DND-41 (cell line): ENCODE measurements around the gene DGKE.

ENCODE experiments used
- ATAC-seq: fragments of 200-7000 bp; cut with Tn5 transposase; 3 replicates; pipeline ENCODE4 v1.9.1; 2021; ENCODE audit warnings: low read depth; ENCODE audit not compliant: insufficient read depth
- DNase-seq: peaks from one replicate; pipeline ENCODE4 v3.0.0-alpha.2; 2020
- H2AFZ ChIP-seq: 2 replicates; pipeline ENCODE4 v1.6.0; 2012; ENCODE audit warnings: low read depth, low read length
- H3K27ac ChIP-seq: 2 replicates; pipeline ENCODE4 v1.5.1; 2012; ENCODE audit warnings: low read length, inconsistent platforms
- H3K27me3 ChIP-seq: fragments of 200-600 bp; sonication (generic); 2 replicates; pipeline ENCODE4 v1.6.0; 2012; ENCODE audit warnings: low read length, mild to moderate bottlenecking, inconsistent platforms; ENCODE audit not compliant: insufficient read depth, poor library complexity
- H3K36me3 ChIP-seq: 2 replicates; pipeline ENCODE4 v1.5.1; 2012; ENCODE audit warnings: low read length, inconsistent platforms; ENCODE audit not compliant: insufficient read depth
- H3K4me1 ChIP-seq: 2 replicates; pipeline ENCODE4 v1.5.1; 2012; ENCODE audit warnings: mild to moderate bottlenecking, low read length; ENCODE audit not compliant: insufficient read depth
- H3K4me2 ChIP-seq: 2 replicates; pipeline ENCODE4 v1.6.0; 2012; ENCODE audit warnings: mild to moderate bottlenecking, moderate library complexity, low read length, inconsistent platforms; ENCODE audit not compliant: insufficient read depth
- H3K4me3 ChIP-seq, 2 experiments: fragments of 200-600 bp in 1 of 2; shearing (Covaris generic) in 1 of 2; 2 replicates each; pipeline ENCODE4 v1.5.1; 2012 to 2016; ENCODE audit warnings: inconsistent platforms in 2 of 2, low read length in 2 of 2, mild to moderate bottlenecking in 2 of 2, low read depth in 1 of 2, moderate library complexity in 1 of 2
- H3K79me2 ChIP-seq: 2 replicates; pipeline ENCODE4 v1.6.0; 2012; ENCODE audit warnings: low read length, inconsistent platforms; ENCODE audit not compliant: insufficient read depth
- H3K9ac ChIP-seq: 2 replicates; pipeline ENCODE4 v1.6.0; 2012; ENCODE audit warnings: low read depth, mild to moderate bottlenecking, inconsistent platforms, low read length, moderate library complexity
- H3K9me3 ChIP-seq: 2 replicates; pipeline ENCODE4 v1.5.1; 2012; ENCODE audit warnings: low read length, moderate library complexity, mild to moderate bottlenecking, inconsistent platforms; ENCODE audit not compliant: insufficient read depth, severe bottlenecking
- H4K20me1 ChIP-seq: 2 replicates; pipeline ENCODE4 v1.6.0; 2012; ENCODE audit warnings: low read length; ENCODE audit not compliant: insufficient read depth
- EZH2 ChIP-seq: IDR thresholded peaks from 3 replicates; pipeline ENCODE4 v1.6.1; 2012; ENCODE audit warnings: borderline replicate concordance, low read depth, mild to moderate bottlenecking, moderate library complexity, low read length, inconsistent platforms; ENCODE audit not compliant: severe bottlenecking
- TF ChIP-seq, protein P1 (sequence below): IDR thresholded peaks from 2 replicates; pipeline ENCODE4 v1.5.1; 2012; ENCODE audit warnings: borderline replicate concordance, low read length, moderate library complexity, mild to moderate bottlenecking; ENCODE audit not compliant: poor library complexity, severe bottlenecking; ENCODE audit errors: extremely low read depth

Gene DGKE

DNA sequence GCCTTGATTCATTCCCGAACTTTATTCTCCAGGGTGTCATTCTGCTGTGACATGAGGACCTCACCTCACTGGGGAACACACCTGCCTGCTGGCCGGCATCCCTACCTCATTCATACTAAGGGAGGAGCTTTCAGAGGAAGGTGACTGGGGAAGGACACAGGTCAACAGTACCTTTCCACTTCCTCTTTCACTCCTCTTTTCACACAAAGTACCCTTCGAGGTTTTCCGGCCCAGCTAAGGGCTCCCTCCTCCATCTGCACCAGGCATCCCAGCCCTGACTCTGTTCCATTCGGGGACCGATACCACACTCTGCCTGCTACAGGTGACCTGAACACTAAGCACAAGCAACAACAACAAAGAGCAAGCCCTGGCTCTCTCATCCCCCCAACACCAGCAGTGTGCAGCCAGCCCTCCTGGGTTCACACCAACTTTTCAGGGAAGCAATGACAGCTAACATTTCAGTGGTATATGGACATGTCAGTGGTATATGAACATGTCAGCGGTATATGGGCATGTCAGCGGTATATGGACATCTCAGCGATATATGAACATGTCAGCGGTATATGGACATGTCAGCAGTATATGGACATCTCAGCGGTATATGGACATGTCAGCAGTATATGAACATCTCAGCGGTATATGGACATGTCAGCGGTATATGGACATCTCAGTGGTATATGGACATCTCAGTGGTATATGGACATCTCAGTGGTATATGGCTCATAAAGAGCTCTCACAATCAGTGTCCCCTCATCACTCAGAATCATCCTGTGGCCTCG, 63.9 kb downstream of the DGKE start:
- DNase-seq: no peak
- Histone ChIP-seq H3K4me3 (no peak overlapping the region), H3K4me2 (no peak overlapping the region), H3K79me2 (no peaks in the 10 kb centered on the region), H3K27ac (no peak overlapping the region), H3K9ac (no peak overlapping the region), H4K20me1 (peaks cover 5% of the 10 kb centered on the region), H2AFZ (no peak overlapping the region), H3K9me3 (no peaks in the 10 kb centered on the region), H3K27me3 (no peaks in the 10 kb centered on the region), H3K36me3 (peaks cover 97% of the 10 kb centered on the region), H3K4me1 (no peaks in the 10 kb centered on the region)
- TF ChIP-seq EZH2: no peak
- TF ChIP-seq, protein P1, sequence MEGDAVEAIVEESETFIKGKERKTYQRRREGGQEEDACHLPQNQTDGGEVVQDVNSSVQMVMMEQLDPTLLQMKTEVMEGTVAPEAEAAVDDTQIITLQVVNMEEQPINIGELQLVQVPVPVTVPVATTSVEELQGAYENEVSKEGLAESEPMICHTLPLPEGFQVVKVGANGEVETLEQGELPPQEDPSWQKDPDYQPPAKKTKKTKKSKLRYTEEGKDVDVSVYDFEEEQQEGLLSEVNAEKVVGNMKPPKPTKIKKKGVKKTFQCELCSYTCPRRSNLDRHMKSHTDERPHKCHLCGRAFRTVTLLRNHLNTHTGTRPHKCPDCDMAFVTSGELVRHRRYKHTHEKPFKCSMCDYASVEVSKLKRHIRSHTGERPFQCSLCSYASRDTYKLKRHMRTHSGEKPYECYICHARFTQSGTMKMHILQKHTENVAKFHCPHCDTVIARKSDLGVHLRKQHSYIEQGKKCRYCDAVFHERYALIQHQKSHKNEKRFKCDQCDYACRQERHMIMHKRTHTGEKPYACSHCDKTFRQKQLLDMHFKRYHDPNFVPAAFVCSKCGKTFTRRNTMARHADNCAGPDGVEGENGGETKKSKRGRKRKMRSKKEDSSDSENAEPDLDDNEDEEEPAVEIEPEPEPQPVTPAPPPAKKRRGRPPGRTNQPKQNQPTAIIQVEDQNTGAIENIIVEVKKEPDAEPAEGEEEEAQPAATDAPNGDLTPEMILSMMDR: no peak
- ATAC-seq: no peak

DNA sequence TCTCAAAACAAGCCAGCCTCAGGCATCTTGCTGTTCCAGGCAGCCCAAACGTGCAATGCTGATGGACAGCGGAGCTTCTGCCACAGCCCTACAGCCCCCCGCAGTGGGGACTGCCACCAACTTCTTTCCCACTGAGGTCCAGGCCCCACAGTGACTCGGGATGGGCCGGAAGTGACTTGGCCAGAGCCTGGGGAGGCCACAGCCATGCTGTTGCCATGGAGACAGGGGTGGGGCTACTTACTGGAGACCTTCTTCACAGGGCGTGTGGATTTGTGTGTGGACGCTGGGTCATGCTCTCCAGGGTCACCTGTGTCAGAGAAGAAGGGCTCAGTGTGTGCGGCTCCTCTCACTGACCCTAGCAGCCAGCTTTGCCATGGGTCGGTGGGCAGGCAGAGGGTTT, 64.9 kb downstream of the DGKE start:
- DNase-seq (no peak), ATAC-seq (no peak)
- H3K36me3 ChIP-seq: peaks cover 97% of the 10 kb centered on the region

DNA sequence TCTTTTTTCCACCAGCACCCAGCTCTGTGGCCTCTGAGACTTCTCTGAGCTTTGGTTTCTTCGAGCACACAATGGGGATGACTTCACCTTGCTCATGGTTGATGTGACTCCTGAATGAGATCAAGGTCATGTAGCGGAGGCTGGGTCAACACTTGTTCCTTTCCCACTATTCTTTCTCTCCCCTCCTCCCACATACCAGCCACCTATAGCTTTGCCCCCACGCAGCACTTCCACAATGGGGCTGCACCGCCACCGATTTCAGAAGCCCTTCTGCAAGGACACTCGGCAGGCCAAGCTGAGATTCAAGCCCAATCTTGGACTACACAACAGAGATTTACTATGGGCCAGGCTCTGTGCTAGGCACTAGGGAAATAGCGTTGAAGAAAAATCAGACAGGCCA, 65.5 kb downstream of the DGKE start:
- H4K20me1 ChIP-seq: peaks cover 5% of the 10 kb centered on the region
- no peak for TF ChIP-seq EZH2
- TF ChIP-seq, protein P1: no peak
- no peak overlapping the region for H2AFZ ChIP-seq
- no peak overlapping the region for H3K4me2 ChIP-seq
- ATAC-seq (no peak), DNase-seq (no peak)
- no peaks in the 10 kb centered on the region for H3K79me2 ChIP-seq
- H3K4me3 ChIP-seq: no peak overlapping the region
- no peaks in the 10 kb centered on the region for H3K9me3 ChIP-seq
- no peaks in the 10 kb centered on the region for H3K27me3 ChIP-seq
- H3K27ac ChIP-seq: no peak overlapping the region
- peaks cover 99% of the 10 kb centered on the region for H3K36me3 ChIP-seq
- no peaks in the 10 kb centered on the region for H3K4me1 ChIP-seq
- H3K9ac ChIP-seq: no peak overlapping the region

More for the DNA sequence above, 64.9 kb downstream of the DGKE start:
- no peaks in the 10 kb centered on the region for H3K79me2 ChIP-seq
- H3K9me3 ChIP-seq: no peaks in the 10 kb centered on the region
- H3K27ac ChIP-seq: no peak overlapping the region
- no peak overlapping the region for H3K4me2 ChIP-seq
- no peak overlapping the region for H3K9ac ChIP-seq
- no peak overlapping the region for H2AFZ ChIP-seq
- peaks cover 5% of the 10 kb centered on the region for H4K20me1 ChIP-seq
- no peaks in the 10 kb centered on the region for H3K27me3 ChIP-seq
- TF ChIP-seq, protein P1: no peak
- TF ChIP-seq EZH2: no peak
- H3K4me3 ChIP-seq: no peak overlapping the region
- H3K4me1 ChIP-seq: no peaks in the 10 kb centered on the region
